TTC549 (cell line): ENCODE data around the gene PIK3R6.
"Not testable (repeated sequence)": the region's sequence is repeated elsewhere in the genome, so short reads cannot be mapped to it uniquely, and the experiment has no call there.

Experiments
- FAIRE-seq: peaks from 2 replicates; lab custom pipeline; 2012; peaks lifted over from hg19 to GRCh38; lab: Jason Lieb, UNC

PIK3R6 gene

GRCh38 chr17:8823279-8823678, 44.2 kb downstream of the PIK3R6 start:
- FAIRE-seq = no peak

DNA sequence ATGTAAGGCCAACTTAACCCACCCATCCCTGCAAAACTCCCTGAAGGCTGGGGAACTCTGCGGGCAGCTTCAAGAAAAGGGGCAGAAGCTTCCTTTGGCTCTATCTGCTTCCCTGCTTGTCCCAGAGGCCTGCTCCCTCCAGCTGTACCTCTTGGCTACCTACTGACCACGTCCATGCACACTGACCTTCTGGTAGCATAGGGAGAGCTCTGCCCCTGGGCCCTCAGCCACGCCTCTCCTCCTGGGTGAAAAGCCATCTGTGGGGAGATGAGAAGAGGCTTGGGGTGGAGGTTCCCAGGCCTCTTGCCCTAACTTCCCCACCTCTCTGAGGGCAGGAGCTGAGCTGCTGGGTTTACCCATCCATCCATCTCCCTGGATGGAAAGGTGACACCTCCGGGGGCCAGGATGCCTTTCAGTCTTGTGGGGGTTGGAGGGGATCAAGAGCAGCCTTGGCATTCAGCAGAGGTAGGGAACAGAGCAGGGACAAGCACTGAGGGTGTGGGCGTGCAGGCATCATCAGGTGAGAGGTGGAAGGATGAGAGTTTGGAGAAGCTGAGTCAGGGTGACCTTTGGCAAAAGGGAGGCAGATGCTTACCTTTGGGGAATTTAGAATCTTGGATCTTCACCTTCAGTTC, 45.0 kb downstream of the PIK3R6 start:
- FAIRE-seq = no peak

GRCh38 chr17:8821446-8822105, 45.9 kb downstream of the PIK3R6 start:
- FAIRE-seq = no peak

GRCh38 chr17:8820311-8821010, 47.0 kb downstream of the PIK3R6 start:
- no peak for FAIRE-seq

GRCh38 chr17:8818654-8819330, 48.7 kb downstream of the PIK3R6 start:
- no peak for FAIRE-seq

GRCh38 chr17:8818047-8818446, 49.4 kb downstream of the PIK3R6 start:
- no peak for FAIRE-seq

- FAIRE-seq = no peak
Observed at GRCh38 chr17:8806926-8807550, 60.4 kb downstream of the PIK3R6 start.

DNA sequence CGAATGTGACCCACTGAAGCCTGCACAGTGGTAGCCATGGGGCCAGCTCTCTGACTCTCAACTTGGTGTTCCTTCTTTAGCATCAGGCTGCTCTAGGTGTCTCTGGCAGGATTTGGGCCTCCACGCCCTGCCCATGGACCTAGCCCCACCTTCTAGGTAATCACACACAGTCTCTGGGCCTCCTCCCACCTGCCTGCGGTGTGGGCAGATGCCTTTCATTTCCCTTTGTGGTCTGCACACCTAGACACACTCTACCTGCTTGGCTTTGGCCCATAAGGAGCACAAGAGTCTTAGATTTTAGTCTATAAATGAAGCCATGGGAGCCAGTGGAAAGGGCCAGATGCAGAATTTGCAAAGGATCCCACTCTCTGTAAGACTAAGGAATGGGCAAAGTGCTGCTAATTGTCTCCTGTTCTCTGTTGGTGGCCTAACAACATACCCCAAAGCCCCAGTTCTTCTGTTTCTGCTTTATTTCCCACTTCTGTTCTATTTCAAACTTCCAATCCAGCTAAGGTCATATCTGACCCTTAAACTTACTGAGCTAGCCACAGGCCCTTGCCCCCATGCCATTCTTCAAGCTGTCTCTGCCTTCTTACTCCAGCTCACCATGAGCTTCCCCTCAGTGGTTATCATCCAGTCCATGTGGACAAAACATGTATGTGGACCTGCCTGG, 61.1 kb downstream of the PIK3R6 start:
- no peak for FAIRE-seq

DNA sequence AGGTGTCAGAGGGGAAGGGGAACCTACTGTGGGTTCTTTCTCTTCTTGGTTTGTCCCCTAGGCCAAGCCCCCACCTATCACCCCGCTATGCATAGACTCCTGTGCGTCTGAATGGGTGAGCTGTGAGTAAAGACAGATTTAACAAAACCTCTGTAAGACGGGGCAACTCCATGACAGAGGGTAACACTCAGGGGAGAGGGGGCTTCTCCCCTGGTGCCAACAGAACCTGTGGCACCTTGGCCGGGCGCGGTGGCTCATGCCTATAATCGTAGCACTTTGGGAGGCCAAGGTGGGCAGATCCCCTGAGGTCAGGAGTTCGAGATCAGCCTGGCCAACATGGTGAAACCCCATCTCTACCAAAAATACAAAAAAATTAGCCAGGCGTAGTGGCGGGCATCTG, 62.1 kb downstream of the PIK3R6 start:
- FAIRE-seq = not testable (repeated sequence)

DNA sequence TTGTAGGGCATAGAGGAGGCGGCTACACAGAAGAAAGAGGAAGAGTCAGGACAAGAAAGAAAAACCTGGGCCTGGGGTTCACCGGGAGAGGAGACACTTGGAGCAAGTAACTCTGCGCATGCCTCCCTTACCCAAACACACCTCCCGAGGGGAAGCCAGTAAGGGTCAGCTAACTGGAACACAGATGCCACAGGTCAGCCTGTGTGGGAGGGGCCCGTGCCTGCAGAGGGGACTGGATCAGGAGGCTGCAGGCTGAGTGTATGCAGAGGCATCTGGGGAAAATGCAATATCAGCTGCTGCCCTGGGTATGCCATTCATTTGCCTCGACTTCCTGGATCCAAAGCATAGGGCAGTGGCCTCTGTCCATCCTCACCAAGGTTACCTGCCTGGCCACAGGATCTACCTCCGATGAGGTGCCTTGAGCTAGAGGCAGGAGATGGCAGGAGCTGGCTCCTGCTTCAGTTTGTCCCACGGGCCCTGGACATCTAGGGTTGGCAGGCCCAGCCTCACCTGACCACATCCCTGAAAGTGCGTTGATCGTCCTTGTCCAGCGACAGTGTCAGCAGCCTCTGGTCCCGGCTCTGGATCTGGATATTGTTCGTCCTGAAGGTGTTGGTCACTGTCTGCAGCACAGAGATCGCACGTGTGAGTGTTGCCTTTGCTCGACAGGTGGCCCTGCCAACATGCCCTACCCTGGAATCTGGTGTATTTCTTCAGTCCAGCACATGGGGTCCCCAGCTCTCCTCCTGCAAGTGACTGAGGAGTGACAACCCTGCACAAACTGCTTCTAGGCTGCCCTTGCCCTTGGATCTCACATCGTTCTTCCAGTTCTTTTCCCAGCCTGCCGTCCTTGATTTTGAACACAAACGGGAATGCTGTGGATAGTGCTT, 63.7 kb downstream of the PIK3R6 start:
- no peak for FAIRE-seq

DNA sequence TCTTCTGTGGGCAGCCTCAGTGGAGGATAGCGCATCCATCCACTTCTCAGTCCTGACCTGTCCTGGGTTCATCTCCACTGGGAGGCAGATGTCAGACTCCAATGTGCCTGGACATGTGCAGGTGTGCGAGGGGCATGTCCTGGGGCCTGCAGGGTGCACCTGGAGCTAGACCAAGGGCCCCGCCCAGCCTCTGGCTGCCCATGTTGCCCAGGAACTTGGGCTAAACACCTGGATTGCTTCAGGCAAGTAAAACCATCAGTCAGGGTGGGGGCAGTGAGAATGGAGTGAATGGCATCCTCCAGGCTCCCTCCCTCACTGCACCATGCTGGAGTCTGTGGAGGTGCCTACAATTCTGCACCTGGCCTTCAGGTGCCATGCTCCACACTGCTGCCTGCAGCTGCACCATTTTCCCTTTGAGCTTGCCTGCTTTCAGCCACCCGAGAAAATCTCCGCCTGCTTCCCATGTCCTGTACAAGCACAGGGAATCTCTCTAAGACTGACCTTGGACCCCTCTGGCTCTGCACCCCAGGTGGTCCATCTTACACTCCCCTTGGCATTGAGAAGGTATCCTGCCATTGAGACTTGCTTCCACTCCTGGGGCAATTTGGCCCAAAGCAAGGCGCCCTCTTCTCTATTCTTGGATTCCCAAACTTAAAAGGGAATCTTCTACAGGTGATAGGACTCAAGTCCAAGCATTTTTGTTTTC, 66.2 kb downstream of the PIK3R6 start:
- FAIRE-seq = no peak

DNA sequence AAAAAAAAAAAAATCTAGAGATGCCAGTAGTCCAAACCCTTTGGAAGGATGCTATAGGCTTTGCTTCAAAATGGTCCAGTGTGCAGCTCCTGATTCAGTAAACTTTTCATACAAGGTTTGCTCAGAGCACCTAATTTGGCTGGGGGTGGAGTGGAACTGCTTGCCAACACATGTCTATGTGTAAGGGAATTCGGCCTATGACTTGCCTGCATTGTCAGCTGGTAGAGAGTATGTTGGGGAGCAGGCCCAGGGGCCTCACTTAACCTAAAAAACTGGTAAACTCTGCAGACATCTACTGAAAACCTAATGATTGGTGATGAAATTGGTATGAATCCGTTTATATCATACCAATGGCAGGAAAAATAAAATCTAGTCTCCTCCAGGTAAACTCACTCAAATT, 66.8 kb downstream of the PIK3R6 start:
- no peak for FAIRE-seq

DNA sequence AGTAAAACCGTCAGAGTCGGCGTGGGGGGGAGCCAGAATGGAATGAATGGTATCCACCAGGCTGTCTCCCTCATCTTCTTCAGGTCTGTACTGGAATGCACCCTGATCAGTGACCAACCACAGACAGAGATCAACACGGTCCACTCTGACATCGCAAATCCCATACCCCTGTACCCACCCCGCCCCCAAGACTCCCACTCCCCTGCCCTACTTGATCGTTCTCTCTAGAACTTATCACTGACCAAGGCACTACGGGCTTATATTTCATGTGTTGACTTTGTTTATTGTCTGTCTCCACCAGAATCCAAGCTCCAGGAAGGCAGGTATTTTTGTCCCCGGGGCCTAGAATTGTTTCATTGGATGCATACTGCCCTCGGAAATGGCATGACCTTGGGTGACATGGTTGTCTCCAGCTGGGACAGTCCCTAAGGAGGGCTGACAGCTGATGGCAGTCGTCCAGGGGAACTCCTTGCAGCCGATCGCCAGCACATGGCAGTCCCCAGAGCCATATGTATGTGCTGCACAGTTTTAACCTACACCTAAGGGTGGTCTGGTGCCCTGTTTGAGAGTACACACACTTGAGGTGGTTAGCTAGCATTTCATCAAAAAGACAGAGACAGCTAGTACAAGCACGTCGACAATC, 67.8 kb downstream of the PIK3R6 start:
- FAIRE-seq = no peak

- no peak for FAIRE-seq
Observed at GRCh38 chr17:8798846-8799569, 68.5 kb downstream of the PIK3R6 start, which contains the start of gene MFSD6L. Gene MFSD6L, minus strand, starts transcription at chr17:8799365. Its CDS starts 245 bp downstream, at chr17:8799120.

DNA sequence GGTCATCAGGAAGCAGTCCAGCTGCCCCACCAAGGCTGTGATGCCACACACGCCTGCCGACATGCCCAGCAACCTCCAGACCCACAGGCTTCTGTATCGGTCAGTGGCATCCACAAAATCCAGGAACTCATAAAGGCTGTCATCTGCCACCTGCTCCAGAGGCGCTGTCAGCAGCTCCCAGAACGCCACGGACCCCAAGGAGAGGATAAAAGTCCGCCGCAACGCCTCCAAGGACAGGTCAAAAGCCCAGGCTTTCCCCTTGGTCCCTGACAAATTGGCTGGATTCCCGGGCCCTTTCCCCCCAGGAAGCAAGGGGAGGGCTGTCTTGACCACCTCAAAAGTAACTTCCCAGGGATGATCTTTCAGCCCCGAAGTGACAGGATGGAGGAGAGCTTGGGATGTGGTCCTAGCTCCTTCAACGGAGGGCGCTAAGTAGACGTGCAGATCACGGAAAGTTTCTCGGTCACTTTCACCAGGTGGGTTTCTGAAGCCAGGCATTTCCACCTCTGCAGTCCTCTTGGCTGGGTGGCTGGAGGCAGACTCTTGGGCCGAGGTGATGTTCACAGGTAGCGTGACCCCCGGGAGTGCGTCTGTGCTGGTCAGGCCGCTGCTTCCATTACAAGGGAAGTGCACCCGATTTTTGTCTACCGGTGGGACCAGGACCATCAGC, 69.2 kb downstream of the PIK3R6 start:
- no peak for FAIRE-seq

DNA sequence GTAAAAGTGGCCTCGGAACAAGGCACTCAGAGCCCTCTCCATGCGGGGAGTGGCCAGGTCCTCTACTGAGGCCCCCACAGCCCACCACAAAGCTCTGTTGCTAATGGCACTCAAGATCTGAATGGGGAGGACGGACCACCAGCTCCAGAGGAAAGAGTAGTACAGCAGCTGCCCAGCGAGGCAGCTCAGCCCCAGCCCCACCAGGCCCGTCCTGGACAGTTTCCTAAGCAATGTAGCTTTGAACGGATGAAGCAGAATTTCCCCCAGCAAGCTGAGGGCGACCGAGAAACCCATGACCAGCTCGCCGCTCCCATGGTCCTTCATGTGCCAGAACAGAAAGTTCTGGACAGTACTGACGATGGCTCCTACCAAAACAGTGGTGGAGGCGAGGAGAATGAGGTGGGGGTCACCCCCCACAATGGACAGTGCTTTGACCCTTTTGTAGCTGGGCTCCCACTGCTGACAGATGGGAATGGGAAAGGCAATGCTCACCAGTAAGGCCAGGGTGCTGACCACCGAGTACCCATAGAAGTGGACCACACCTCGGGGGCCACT, 69.8 kb downstream of the PIK3R6 start:
- FAIRE-seq = no peak

GRCh38 chr17:8794636-8795035, 72.8 kb downstream of the PIK3R6 start:
- no peak for FAIRE-seq

GRCh38 chr17:8793649-8794048, 73.8 kb downstream of the PIK3R6 start:
- no peak for FAIRE-seq
